Measurements from ENCODE around the gene BBS2.

DNA sequence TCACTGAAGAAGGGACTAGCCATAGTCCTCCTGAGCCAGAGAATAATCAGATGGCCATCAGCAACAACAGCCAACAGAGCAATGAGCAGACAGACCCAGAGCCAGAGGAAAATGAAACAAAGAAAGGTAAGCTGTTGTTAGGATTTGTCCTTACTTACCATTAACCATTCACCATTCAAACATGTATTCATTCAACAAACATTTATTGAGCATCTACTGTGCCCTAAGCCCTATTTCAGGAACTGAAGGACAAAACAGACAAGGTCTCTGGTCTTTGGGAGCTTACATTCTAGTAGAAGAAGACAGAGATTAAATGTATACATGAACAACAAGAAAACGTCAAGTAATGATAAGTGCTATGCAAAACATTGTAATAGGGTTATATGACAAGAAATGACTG is 49.2 kb downstream of the BBS2 start:
- TF ChIP-seq CTCF (IDR thresholded peaks at IDR 0.05; ENCODE audit: low read depth, low read length, missing input control) (no peak), YY1 (IDR thresholded peaks at IDR 0.05) (no peak), TAF1 (conservative IDR thresholded peaks at IDR 0.05) (no peak), MAX (IDR thresholded peaks at IDR 0.05) (no peak), SP1 (IDR thresholded peaks at IDR 0.05) (no peak)

Data from liver (tissue), 3 donors.